RWPE1 (cell line): ENCODE results near the gene NR6A1.

Experiments
- CTCF ChIA-PET: fragments of 350-600 bp; sonication (Branson Sonifier 250); formaldehyde crosslinking; extraction: SDS; loops from one replicate; lab custom pipeline; 2021; lab: Yijun Ruan, JAX
- POLR2A ChIA-PET: fragments of 400-600 bp; formaldehyde crosslinking; extraction: SDS; loops from one replicate; lab custom pipeline; 2020; ENCODE audit warnings: antibody characterized with exemption; ENCODE audit not compliant: low non-redundant PET; lab: Yijun Ruan, JAX
- DNase-seq: peaks from one replicate; pipeline ENCODE4 v3.0.0; 2012; ENCODE audit warnings: low spot score
- H3K27ac ChIP-seq: fragments of 450-650 bp; 2 replicates; pipeline ENCODE4 v1.5.1; 2017
- TF ChIP-seq, protein P1 (sequence below): fragments of 450-650 bp; conservative IDR thresholded peaks from 2 replicates; pipeline ENCODE4 v1.5.1; 2017; ENCODE audit warnings: low read depth, mild to moderate bottlenecking

The NR6A1 gene

GRCh38 chr9:124624735-124624992 lies 146.4 kb downstream of the NR6A1 start:
- POLR2A ChIA-PET, result no interaction called here
- CTCF ChIA-PET, result interaction anchor here (0.6 to 1.4 kb wide), 6 partner anchors 8 to 691 kb away, joined by 3 to 5 read pairs (median 5); no protein-coding TSS in a partner anchor
- TF ChIP-seq, protein P1, sequence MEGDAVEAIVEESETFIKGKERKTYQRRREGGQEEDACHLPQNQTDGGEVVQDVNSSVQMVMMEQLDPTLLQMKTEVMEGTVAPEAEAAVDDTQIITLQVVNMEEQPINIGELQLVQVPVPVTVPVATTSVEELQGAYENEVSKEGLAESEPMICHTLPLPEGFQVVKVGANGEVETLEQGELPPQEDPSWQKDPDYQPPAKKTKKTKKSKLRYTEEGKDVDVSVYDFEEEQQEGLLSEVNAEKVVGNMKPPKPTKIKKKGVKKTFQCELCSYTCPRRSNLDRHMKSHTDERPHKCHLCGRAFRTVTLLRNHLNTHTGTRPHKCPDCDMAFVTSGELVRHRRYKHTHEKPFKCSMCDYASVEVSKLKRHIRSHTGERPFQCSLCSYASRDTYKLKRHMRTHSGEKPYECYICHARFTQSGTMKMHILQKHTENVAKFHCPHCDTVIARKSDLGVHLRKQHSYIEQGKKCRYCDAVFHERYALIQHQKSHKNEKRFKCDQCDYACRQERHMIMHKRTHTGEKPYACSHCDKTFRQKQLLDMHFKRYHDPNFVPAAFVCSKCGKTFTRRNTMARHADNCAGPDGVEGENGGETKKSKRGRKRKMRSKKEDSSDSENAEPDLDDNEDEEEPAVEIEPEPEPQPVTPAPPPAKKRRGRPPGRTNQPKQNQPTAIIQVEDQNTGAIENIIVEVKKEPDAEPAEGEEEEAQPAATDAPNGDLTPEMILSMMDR, result no peak

DNA sequence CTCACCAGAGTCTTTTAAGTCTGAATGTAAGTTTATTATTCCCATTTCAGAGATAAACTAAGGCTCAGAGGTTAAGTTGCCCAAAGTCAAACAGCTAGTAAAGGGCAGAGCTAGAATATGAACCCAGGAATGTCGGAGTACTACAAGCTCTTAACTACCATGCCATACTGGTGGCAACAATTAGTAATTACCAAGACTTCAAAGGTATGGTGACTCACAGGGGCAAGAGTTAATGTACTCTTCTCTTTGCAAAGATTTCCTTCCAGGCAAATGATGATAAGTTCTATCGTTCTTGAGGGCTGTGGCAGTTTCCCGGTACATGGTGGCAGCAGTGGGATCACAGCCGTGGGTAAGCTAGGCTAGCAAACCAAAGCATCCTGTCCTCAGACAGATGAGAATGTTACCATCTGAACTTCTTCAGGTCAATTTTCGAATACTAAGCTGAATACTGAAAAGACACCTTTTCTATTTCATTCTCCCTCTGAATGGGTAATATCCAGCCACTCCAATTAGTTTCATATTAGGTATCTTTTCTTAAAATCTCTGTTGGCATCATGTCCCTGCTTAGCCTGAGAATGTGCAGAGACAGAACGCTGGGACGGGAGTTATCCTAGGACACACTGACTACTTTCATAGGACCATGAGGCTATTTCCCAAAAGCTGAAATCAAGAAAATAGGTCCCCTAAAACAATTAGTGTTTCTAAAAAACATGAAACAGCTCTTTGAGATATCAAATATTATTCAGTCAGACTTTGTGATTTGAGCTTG lies 147.0 kb downstream of the NR6A1 start:
- ChIA-PET POLR2A (no interaction called here), CTCF (interaction anchor here (0.6 to 1.4 kb wide), 7 partner anchors 9 to 691 kb away, joined by 3 to 5 read pairs (median 5); no protein-coding TSS in a partner anchor)
- TF ChIP-seq, protein P1, result no peak
- DNase-seq, result no peak
- H3K27ac ChIP-seq, result no peak overlapping the region

More at GRCh38 chr9:124624735-124624992, 146.4 kb downstream of the NR6A1 start:
- no peak overlapping the region for H3K27ac ChIP-seq
- DNase-seq, result no peak

- no peak overlapping the region for H3K27ac ChIP-seq
- POLR2A ChIA-PET, result interaction anchor here (0.5 kb wide), 1 partner anchor 25 kb away, joined by 4 read pairs; no protein-coding TSS in a partner anchor
- TF ChIP-seq, protein P1, result no peak
- CTCF ChIA-PET, result interaction anchor here (0.6 to 0.9 kb wide), 5 partner anchors 11 to 142 kb away, joined by 3 to 7 read pairs (median 3); no protein-coding TSS in a partner anchor
- no peak for DNase-seq
Observed at GRCh38 chr9:124622882-124623281, 148.2 kb downstream of the NR6A1 start.

GRCh38 chr9:124621371-124622328 lies 149.5 kb downstream of the NR6A1 start:
- no peak for DNase-seq
- ChIA-PET POLR2A (no interaction called here), CTCF (interaction anchor here (0.6 to 1.0 kb wide), 7 partner anchors 22 to 218 kb away, joined by 3 to 6 read pairs (median 5); no protein-coding TSS in a partner anchor)
- TF ChIP-seq, protein P1, result no peak
- H3K27ac ChIP-seq, result peak overlapping the region; percentile 39

DNA sequence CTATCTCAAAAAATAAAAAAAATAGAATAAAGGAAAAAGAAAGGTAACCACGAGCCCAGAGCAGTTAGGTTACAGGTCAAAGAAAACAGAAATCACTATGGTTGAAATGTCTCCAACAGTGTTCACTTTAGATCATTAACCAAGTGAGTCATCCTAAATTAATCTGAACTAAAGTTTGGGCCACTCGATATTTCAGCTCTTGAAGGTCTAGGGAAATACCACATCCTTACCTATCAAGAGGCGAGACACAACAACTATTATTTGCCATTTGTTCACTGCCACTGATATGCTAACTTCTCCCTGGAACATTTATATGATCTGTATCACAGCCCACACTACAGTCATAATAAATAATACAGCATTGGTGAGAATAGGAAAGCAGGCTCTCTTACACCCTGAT lies 152.6 kb downstream of the NR6A1 start:
- CTCF ChIA-PET, result interaction anchor here (0.6 to 5.1 kb wide), 8 partner anchors 23 to 1639 kb away, joined by 3 to 65 read pairs (median 6); no protein-coding TSS in a partner anchor
- TF ChIP-seq, protein P1, result no peak
- POLR2A ChIA-PET, result no interaction called here
- DNase-seq, result no peak
- no peak overlapping the region for H3K27ac ChIP-seq
